HCT116 (cell line): ENCODE results near the gene AADAC. TPM values are rescaled to one million over a fixed set of nuclear protein-coding genes. Genes with fewer than 3 reads are reported as not detected.

Experiments used
- ATAC-seq: fragments of 200-7000 bp; cut with Tn5 transposase; 2 replicates; pipeline ENCODE4 v1.9.1; 2020; ENCODE audit warnings: mild to moderate bottlenecking, moderate library complexity
- BruUV-seq: library from RNA; stranded (reverse); fragments of 400-500 nt; replicated peaks from 2 replicates; lab custom pipeline; 2021; lab: Mats Ljungman, UMichigan
- CTCF ChIA-PET: fragments of 300-600 bp; sonication (Branson Sonifier 250); formaldehyde crosslinking; loops from one replicate; lab custom pipeline; 2021; ENCODE audit warnings: antibody characterized with exemption; lab: Charles Lee
- POLR2A ChIA-PET: fragments of 300-600, 350-600 bp; sonication (Branson Sonifier 250); formaldehyde crosslinking; loops from one replicate; lab custom pipeline; 2021; ENCODE audit warnings: antibody characterized with exemption; lab: Charles Lee
- RAD21 ChIA-PET, 2 experiments: fragments of 300-600 bp; sonication (Branson Sonifier 250); formaldehyde crosslinking; loops; one replicate each; lab custom pipeline; 2023; ENCODE audit warnings: low total read pairs in 2 of 2; ENCODE audit not compliant: uncharacterized antibody in 2 of 2, unreplicated experiment in 2 of 2, low non-redundant PET in 1 of 2; lab: Charles Lee
- DNase-seq: peaks from one replicate; pipeline ENCODE4 v3.0.0-alpha.2; 2010; ENCODE audit warnings: low read depth, low spot score
- H2AFZ ChIP-seq: fragments of 200-600 bp; shearing (Covaris generic), sonication (generic); 2 replicates; pipeline ENCODE4 v1.6.1; 2017; ENCODE audit warnings: low read depth, mixed run types, mixed read lengths, antibody characterized with exemption, low read length; ENCODE audit not compliant: poor library complexity, severe bottlenecking
- H3K27ac ChIP-seq: 2 replicates; pipeline ENCODE4 v1.5.1; 2012; ENCODE audit warnings: low read depth, low read length
- H3K27me3 ChIP-seq: fragments of 200-600 bp; sonication (generic); 2 replicates; pipeline ENCODE4 v1.6.1; 2016; ENCODE audit warnings: mixed run types, low read length, mixed read lengths; ENCODE audit not compliant: insufficient read depth
- H3K36me3 ChIP-seq, 2 experiments: fragments of 200-500 bp in 1 of 2; fragments of 200-600 bp in 1 of 2; sonication (Bioruptor generic) in 1 of 2; sonication (generic) in 1 of 2; 2 replicates each; pipeline versions ENCODE4 v1.5.1 to v1.6.1; 2014 to 2016; ENCODE audit warnings: low read length in 2 of 2, inconsistent platforms in 1 of 2, mixed read lengths in 1 of 2, mixed run types in 1 of 2; ENCODE audit not compliant: insufficient read depth in 2 of 2, control insufficient read depth in 1 of 2
- H3K4me1 ChIP-seq, 2 experiments: fragments of 200-600 bp in 1 of 2; sonication (generic) in 1 of 2; 2 replicates each; pipeline versions ENCODE4 v1.5.1 to v1.6.1; 2012 to 2017; ENCODE audit warnings: low read length in 2 of 2, inconsistent platforms in 1 of 2, mild to moderate bottlenecking in 1 of 2, mixed read lengths in 1 of 2, mixed run types in 1 of 2, moderate library complexity in 1 of 2; ENCODE audit not compliant: insufficient read depth in 2 of 2, control insufficient read depth in 1 of 2
- H3K4me2 ChIP-seq: fragments of 200-600 bp; sonication (generic); 2 replicates; pipeline ENCODE4 v1.6.1; 2017; ENCODE audit warnings: mixed run types, low read length, mixed read lengths
- H3K4me3 ChIP-seq, 2 experiments: fragments of 200-600 bp in 1 of 2; sonication (generic) in 1 of 2; replicated peaks in 1 of 2; 2 replicates each; pipeline ENCODE4 v1.5.1; 2011 to 2016; ENCODE audit warnings: low read length in 2 of 2, control low read depth in 1 of 2, low read depth in 1 of 2, mild to moderate bottlenecking in 1 of 2, mixed read lengths in 1 of 2, mixed run types in 1 of 2
- H3K79me2 ChIP-seq: fragments of 200-600 bp; sonication (generic); 2 replicates; pipeline ENCODE4 v1.6.1; 2017; ENCODE audit warnings: mild to moderate bottlenecking, mixed run types, low read length, moderate library complexity, mixed read lengths; ENCODE audit not compliant: insufficient read depth
- H3K9ac ChIP-seq: fragments of 200-600 bp; sonication (generic); 2 replicates; pipeline ENCODE4 v1.6.1; 2016; ENCODE audit warnings: low read length, mixed read lengths
- H3K9me2 ChIP-seq: fragments of 200-600 bp; sonication (generic), shearing (Covaris generic); 2 replicates; pipeline ENCODE4 v1.6.1; 2017; ENCODE audit warnings: mixed run types, mild to moderate bottlenecking, moderate library complexity; ENCODE audit not compliant: insufficient read depth
- H3K9me3 ChIP-seq, 2 experiments: fragments of 200-500 bp in 1 of 2; fragments of 200-600 bp in 1 of 2; sonication (Bioruptor generic) in 1 of 2; sonication (generic) in 1 of 2; 2 replicates each; pipeline ENCODE4 v1.6.1; 2014 to 2017; ENCODE audit warnings: low read length in 2 of 2, mixed read lengths in 2 of 2, inconsistent platforms in 1 of 2, low read depth in 1 of 2, mild to moderate bottlenecking in 1 of 2, mixed run types in 1 of 2, moderate library complexity in 1 of 2; ENCODE audit not compliant: control insufficient read depth in 1 of 2, insufficient read depth in 1 of 2
- H4K20me1 ChIP-seq: fragments of 200-600 bp; sonication (generic), shearing (Covaris generic); 2 replicates; pipeline ENCODE4 v1.6.1; 2017; ENCODE audit warnings: mixed run types, mild to moderate bottlenecking, moderate library complexity; ENCODE audit not compliant: insufficient read depth
- CBX3 ChIP-seq: IDR thresholded peaks from 2 replicates; pipeline ENCODE4 v1.6.1; 2012; ENCODE audit warnings: low read depth
- CEBPB ChIP-seq: IDR thresholded peaks from 2 replicates; pipeline ENCODE4 v1.6.1; 2012; ENCODE audit warnings: low read depth
- EZH2phosphoT487 ChIP-seq: fragments of 200-600 bp; IDR thresholded peaks from 2 replicates; pipeline ENCODE4 v1.6.1; 2018; ENCODE audit warnings: antibody characterized with exemption, borderline replicate concordance
- POLR2A ChIP-seq: IDR thresholded peaks from 2 replicates; pipeline ENCODE4 v1.7.0; 2011; ENCODE audit warnings: borderline replicate concordance; ENCODE audit not compliant: insufficient read depth, insufficient read length; ENCODE audit errors: extremely low read depth
- SP1 ChIP-seq: IDR thresholded peaks from 2 replicates; pipeline ENCODE4 v1.6.1; 2012; ENCODE audit warnings: low read depth
- SRF ChIP-seq: IDR thresholded peaks from 2 replicates; pipeline ENCODE4 v1.6.1; 2012; ENCODE audit warnings: low read depth
- TCF7L2 ChIP-seq: IDR thresholded peaks from 2 replicates; pipeline ENCODE4 v1.7.0; 2011; ENCODE audit warnings: borderline replicate concordance, inconsistent platforms; ENCODE audit not compliant: insufficient read depth, insufficient read length; ENCODE audit errors: extremely low read depth
- YY1 ChIP-seq: IDR thresholded peaks from 2 replicates; pipeline ENCODE4 v1.6.1; 2011; ENCODE audit warnings: low read length, low read depth, moderate library complexity, mild to moderate bottlenecking; ENCODE audit not compliant: insufficient replicate concordance; ENCODE audit errors: extremely low read depth
- ZBTB33 ChIP-seq: IDR thresholded peaks from 2 replicates; pipeline ENCODE4 v1.6.1; 2011; ENCODE audit warnings: mild to moderate bottlenecking, low read length, moderate library complexity; ENCODE audit not compliant: insufficient replicate concordance; ENCODE audit errors: extremely low read depth
- intact Hi-C: fragments of 100-400 bp; cut with micrococcal nuclease; formaldehyde crosslinking; loops from 2 replicates; pipeline ENCODE4 v1.10.0; 2022
- total RNA-seq: library from RNA; stranded (reverse); gene quantifications from one replicate; pipeline ENCODE4 v1.2.1, GENCODE V29; 2021; ENCODE audit not compliant: unreplicated experiment

Gene AADAC
- total RNA-seq, 1 experiment from 2014 or later: 3.8 TPM

GRCh38 chr3:151776259-151776740 lies 37.6 kb upstream of the AADAC start:
- no peak for DNase-seq
- POLR2A ChIA-PET: no interaction called here
- TF ChIP-seq SP1 (no peak), SRF (no peak), TCF7L2 (no peak), ZBTB33 (no peak), YY1 (no peak), EZH2phosphoT487 (no peak), POLR2A (no peak), CEBPB (no peak), CBX3 (no peak)

More at GRCh38 chr3:151776259-151776740, 37.6 kb upstream of the AADAC start:
- no peak overlapping the region for H3K4me3 ChIP-seq
- ATAC-seq: no peak
- no peak overlapping the region for H2AFZ ChIP-seq
- H3K27ac ChIP-seq: no peak overlapping the region
- RAD21 ChIA-PET: no interaction called here
- CTCF ChIA-PET: no interaction called here
- H3K4me1 ChIP-seq: peaks cover 0 to 1% of the 10 kb centered on the region in 2 experiments; a peak in 2 of 4 replicates
- H3K79me2 ChIP-seq: peaks cover 29% of the 10 kb centered on the region; the same call in 1 of the 2 replicates
- BruUV-seq: no TSS peak
- H4K20me1 ChIP-seq: no peaks in the 10 kb centered on the region
- H3K4me2 ChIP-seq: no peak overlapping the region
- H3K27me3 ChIP-seq: no peaks in the 10 kb centered on the region
- no peak overlapping the region for H3K9ac ChIP-seq
- intact Hi-C loops: no loop called here
- no peaks in the 10 kb centered on the region for H3K36me3 ChIP-seq
- H3K9me2 ChIP-seq: no peaks in the 10 kb centered on the region; the same call in 1 of the 2 replicates
- H3K9me3 ChIP-seq: no peaks in the 10 kb centered on the region
